Kidney glomerular epithelial cell (primary cell): ENCODE results near the gene MOCS3.

Experiments
- DNase-seq: peaks from one replicate; lab custom pipeline; 2025; lab: John Stamatoyannopoulos, UW

MOCS3 gene, protein sequence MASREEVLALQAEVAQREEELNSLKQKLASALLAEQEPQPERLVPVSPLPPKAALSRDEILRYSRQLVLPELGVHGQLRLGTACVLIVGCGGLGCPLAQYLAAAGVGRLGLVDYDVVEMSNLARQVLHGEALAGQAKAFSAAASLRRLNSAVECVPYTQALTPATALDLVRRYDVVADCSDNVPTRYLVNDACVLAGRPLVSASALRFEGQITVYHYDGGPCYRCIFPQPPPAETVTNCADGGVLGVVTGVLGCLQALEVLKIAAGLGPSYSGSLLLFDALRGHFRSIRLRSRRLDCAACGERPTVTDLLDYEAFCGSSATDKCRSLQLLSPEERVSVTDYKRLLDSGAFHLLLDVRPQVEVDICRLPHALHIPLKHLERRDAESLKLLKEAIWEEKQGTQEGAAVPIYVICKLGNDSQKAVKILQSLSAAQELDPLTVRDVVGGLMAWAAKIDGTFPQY

GRCh38 chr20:50958615-50959542, at the start of gene MOCS3:
Gene MOCS3, plus strand, starts transcription at chr20:50958818. Its CDS starts 25 bp downstream, at chr20:50958843.
- peak; percentile 84 for DNase-seq

DNA sequence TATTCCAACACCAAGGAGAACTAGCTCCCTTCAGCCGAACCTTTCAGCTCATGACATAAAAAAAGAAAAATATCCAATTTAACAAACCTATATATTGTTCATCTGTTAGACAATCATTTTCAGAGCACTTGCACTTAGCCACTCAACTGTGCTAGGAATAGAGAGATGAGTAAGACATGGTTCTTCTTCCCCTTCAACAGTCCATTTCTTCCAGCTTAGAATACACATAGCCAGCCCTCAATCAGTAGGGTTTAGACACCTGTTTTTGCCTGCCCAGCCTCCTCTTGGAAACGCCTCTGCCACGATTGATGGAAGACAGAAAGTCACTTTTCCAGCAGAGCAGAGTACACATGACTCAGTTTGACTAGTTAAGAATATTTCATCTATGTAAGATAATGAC, 49.2 kb upstream of the MOCS3 start:
- no peak for DNase-seq

DNA sequence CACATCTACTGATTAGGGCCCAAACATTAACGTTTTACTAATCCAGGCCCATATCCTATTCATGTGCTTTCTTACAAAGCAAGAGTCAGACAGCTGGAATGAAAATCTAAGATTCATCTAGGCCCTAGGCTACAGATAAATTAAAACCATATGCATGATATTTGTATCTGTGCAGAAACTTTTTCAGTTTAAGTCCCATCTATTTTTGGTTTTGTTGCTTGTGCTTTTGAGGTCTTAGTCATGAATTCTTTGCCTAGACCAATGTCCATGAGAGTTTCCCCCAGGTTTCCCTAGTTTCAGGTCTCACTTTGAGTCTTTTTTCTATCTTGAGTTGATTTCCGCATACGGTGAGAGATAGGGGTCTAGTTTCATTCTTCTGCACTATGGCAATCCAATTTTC, 47.6 kb upstream of the MOCS3 start:
- DNase-seq, result no peak

DNA sequence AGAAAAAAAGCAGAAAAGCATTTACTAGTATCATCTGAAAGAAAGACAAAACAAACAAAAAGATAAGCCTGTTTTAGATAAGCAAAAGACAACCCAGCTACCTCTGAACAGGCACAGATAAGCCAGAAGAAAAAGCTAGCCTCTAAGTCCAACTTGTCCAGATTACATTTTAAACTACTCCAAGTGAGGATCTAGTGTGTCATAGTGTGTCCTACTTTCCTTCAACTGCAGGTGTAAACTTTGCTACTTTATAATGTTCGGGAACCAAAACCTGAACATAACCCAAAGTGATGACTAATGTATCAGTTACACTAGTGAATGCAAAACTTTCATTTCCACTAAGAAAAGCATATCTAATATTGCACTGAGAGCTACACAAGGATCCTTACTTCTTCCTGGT, 46.9 kb upstream of the MOCS3 start:
- DNase-seq, result no peak

- DNase-seq, result peak; percentile 43
Measured at GRCh38 chr20:50913690-50914375, 44.8 kb upstream of the MOCS3 start.

DNA sequence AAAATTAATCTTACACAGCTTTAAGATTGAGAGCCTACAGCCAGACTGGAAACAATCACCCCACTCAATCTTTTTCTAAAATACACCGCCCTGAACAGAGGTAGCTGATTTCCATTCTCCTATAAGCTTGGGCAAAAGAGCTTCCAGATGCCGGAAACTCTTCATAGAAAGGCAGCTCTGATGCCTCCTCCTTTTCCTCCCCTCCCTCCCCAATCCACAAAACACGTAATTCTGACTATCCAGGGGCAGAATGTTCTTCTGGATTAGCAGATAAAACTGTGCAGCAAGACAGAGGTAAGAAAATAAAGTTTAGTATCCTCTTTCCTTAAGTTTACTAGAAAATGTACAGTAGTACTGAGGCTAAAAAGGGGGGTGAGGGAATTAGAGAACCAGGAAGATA, 43.2 kb upstream of the MOCS3 start:
- no peak for DNase-seq

DNA sequence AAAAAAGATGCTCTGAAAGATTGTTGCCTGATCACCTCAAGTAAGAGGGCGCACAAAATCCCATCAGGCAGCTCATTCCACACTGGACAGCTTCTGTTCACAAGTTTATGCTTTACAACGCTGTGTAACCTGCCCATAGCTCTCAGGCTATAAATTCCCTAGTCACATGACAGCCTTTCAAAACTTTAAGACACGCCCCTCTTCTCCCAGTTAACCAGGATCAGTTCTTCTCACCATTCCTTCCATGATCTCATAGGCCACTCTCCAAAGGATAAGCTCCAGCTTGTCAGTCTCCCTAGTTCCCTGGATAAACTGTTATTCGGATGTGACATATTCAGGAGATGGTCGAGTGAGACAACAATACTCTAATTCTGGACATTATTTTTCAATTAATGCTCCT, 42.4 kb upstream of the MOCS3 start:
- no peak for DNase-seq

DNA sequence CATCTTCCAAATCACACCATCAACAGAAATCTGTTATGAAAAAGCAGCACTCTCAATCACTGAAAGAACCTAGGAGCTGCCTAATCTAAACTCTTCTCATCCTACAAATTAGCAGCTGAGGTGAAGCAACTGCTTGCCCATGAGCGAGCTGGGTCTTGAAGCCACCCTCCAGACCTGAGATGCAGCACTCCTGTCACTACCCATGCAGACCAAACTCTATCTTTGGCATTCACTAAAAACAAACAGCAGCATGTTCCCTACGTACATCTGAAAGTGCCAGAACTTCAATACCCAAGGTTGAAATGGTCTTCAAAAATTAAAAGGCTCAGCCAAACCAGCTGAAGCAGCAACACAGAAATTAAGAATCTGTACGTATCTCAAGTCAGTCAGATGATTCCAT, 41.7 kb upstream of the MOCS3 start:
- DNase-seq, result no peak

GRCh38 chr20:50918403-50918802, 40.2 kb upstream of the MOCS3 start:
- no peak for DNase-seq

DNA sequence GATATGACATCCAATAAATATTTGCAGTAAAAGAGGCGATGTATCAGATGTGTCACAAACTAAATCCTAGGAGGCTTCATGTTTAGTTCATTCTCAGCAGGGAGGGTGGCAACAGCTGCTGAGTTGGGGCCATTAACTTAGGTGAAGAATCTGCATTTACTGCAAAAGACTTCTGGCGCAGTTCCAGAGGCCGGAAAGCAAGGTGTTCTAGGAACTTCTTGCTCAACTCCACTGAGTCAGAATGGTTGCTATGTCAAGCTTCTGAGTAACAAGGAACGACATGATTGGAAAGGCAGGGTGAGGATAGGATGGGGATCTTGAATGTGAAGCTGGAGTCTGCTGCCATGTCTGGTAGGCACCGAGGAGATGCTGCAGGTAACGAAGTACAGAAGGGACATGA, 39.1 kb upstream of the MOCS3 start:
- DNase-seq, result peak; percentile 25

- peak; percentile 6 for DNase-seq
Measured at GRCh38 chr20:50920997-50921396, 37.6 kb upstream of the MOCS3 start.

GRCh38 chr20:50921803-50922501, 36.7 kb upstream of the MOCS3 start:
- DNase-seq, result no peak

- DNase-seq, result no peak
Measured at GRCh38 chr20:50924261-50924920, 34.2 kb upstream of the MOCS3 start.

DNA sequence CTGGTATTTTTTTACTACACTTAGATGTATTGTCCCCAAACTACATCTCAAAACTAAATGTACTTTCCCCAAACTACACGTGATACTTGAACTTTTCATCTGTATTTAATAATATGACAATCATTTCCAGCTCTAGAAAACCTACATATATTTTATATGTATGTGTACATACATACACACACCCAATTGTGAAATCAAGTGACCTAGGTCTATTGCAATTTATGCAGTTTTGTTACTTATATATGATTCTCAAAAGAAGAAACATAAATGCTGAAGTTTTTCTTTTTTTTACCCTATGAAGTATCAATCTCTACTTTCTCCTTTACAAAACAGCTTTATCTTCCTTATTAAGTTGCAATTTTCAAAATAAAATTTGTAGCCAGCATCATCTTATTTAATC, 32.1 kb upstream of the MOCS3 start:
- DNase-seq, result no peak

DNA sequence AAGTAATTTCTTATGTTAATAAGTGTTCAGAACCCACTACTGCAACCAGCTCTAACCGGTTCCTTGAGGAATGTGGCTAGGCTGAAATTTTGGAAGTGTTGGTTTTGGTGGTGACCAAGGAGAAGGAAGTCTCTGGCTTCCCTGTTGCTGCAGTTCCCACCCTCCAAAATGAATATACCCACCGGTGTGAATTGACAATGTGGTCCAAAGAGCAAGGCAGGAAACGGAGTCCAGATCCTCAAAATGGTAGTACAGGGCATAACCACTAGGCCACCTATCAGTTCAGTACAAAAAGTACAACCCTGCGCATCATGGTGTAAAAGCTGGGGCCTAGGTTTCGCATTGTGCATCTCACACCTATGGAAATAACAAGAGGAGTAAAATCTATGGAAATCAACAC, 30.1 kb upstream of the MOCS3 start:
- no peak for DNase-seq

- DNase-seq, result peak; percentile 96
Measured at GRCh38 chr20:50929299-50930138, 29.1 kb upstream of the MOCS3 start.

GRCh38 chr20:50930139-50930975, 28.3 kb upstream of the MOCS3 start:
- no peak for DNase-seq

DNA sequence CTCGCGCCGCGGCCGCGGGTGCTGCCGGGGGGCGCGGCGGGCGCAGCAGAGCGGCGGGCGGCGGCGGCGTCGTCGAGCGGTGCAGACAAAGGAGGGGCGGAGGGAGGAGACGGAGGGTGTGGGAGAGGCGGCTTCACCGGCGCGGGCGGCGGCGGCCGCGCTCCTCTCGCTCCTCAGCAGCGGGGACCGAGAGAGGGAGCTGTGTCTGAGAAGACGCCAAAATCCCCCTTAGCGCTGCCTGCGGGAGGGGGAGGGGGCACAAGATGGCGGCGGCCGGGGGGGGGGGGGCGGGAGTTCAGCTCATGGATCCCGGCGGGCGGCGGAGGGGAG, 27.7 kb upstream of the MOCS3 start:
- DNase-seq, result no peak

- peak; percentile 99 for DNase-seq
Measured at GRCh38 chr20:50931306-50932015, 27.2 kb upstream of the MOCS3 start, which contains the start of gene ADNP. Gene ADNP, minus strand, starts transcription at chr20:50931437. Its CDS starts 27,441 bp downstream, at chr20:50903996.
